Thoracic aorta (tissue), 2 donors: ENCODE measurements around the gene PAQR3. TPM values are rescaled to one million over a fixed set of nuclear protein-coding genes. Genes with fewer than 3 reads are reported as not detected.
A peak's percentile ranks its signal among the peaks of the same experiment; 100 is the strongest.

Experiments
- ATAC-seq: fragments of 150-250 bp; one replicate; pipeline ENCODE4 v1.8.0; 2017; ENCODE audit warnings: low read depth; ENCODE audit not compliant: insufficient number of reproducible peaks, low FRiP score
- DNase-seq: peaks from one replicate; pipeline ENCODE4 v3.0.0-alpha.2; 2020; ENCODE audit warnings: low spot score
- H3K27ac ChIP-seq, 2 donors: fragments of 200-600 bp; sonication (generic); 1 replicate in 1 of 2; 2 replicates in 1 of 2; pipeline ENCODE4 v1.5.1; 2016; ENCODE audit warnings: mild to moderate bottlenecking in 2 of 2, moderate library complexity in 2 of 2
- H3K27me3 ChIP-seq: fragments of 200-600 bp; sonication (generic); replicated peaks from 2 replicates; pipeline ENCODE4 v1.6.0; 2016; ENCODE audit warnings: mild to moderate bottlenecking; ENCODE audit not compliant: insufficient read depth
- H3K36me3 ChIP-seq: fragments of 200-600 bp; sonication (generic); one replicate; pipeline ENCODE4 v1.5.1; 2016
- H3K4me1 ChIP-seq, 2 donors: fragments of 200-600 bp; sonication (generic); 1 replicate in 1 of 2; 2 replicates in 1 of 2; pipeline versions ENCODE4 v1.5.1 to v1.6.0; 2016; ENCODE audit warnings: low read depth in 2 of 2, mild to moderate bottlenecking in 1 of 2; ENCODE audit not compliant: control insufficient read depth in 1 of 2
- H3K4me3 ChIP-seq: fragments of 200-600 bp; sonication (generic); 2 replicates; pipeline ENCODE4 v1.5.1; 2016; ENCODE audit warnings: mild to moderate bottlenecking
- H3K9me3 ChIP-seq: fragments of 200-600 bp; sonication (generic); 2 replicates; pipeline ENCODE4 v1.5.1; 2016
- total RNA-seq, 2 donors: library from RNA; depleted of rRNA; stranded (reverse); fragments of >200 nt; gene quantifications; one replicate each; pipeline versions ENCODE4 v1.1.0 to v1.2.3, GENCODE V29; 2016
- TF ChIP-seq, protein P1 (sequence below): fragments of 200-600 bp; sonication (generic); IDR thresholded peaks from one replicate; pipeline ENCODE4 v1.5.1; 2019; ENCODE audit warnings: antibody characterized with exemption

The PAQR3 gene
- total RNA-seq, 2 donors from 2014 or later = 9.1 to 22.6 TPM

GRCh38 chr4:78971326-78971725 lies 32.1 kb upstream of the PAQR3 start:
- Histone ChIP-seq H3K4me3 (peak overlapping the region; percentile 44), H3K9me3 (no peaks in the 10 kb centered on the region), H3K36me3 (no peaks in the 10 kb centered on the region), H3K27ac (peak overlapping the region; percentile 52 to 84), H3K27me3 (no peaks in the 10 kb centered on the region), H3K4me1 (peaks cover 13 to 53% of the 10 kb centered on the region in 2 donors)
- peak; percentile 81 for ATAC-seq
- TF ChIP-seq, protein P1, sequence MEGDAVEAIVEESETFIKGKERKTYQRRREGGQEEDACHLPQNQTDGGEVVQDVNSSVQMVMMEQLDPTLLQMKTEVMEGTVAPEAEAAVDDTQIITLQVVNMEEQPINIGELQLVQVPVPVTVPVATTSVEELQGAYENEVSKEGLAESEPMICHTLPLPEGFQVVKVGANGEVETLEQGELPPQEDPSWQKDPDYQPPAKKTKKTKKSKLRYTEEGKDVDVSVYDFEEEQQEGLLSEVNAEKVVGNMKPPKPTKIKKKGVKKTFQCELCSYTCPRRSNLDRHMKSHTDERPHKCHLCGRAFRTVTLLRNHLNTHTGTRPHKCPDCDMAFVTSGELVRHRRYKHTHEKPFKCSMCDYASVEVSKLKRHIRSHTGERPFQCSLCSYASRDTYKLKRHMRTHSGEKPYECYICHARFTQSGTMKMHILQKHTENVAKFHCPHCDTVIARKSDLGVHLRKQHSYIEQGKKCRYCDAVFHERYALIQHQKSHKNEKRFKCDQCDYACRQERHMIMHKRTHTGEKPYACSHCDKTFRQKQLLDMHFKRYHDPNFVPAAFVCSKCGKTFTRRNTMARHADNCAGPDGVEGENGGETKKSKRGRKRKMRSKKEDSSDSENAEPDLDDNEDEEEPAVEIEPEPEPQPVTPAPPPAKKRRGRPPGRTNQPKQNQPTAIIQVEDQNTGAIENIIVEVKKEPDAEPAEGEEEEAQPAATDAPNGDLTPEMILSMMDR = no peak
- no peak for DNase-seq

DNA sequence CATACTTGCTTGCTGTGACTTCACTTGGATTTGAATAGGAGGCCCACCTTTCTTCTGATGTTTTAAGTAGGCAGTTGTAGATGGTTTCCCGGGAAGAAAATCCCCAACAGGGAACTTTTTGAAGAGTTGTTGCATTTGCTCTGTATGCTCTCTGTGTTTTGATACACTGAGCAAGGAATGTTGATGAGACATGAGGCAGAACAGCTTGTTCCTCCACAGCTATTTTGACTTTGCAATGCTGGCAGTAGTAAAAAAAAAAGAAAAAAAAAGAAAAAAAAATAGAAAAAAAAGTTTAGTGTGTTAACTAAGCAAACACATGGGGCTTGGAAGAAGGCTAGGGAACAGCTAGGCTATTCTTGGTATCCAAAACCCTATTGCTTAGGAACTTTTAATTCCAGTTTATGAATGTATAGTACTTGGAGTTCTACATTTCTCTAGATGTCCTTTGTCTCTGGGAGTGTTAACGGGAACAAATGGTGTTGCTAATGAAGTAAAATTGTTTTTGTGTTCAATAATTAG lies 23.4 kb upstream of the PAQR3 start:
- H3K4me3 ChIP-seq = peak overlapping the region; percentile 22
- H3K27ac ChIP-seq = peak overlapping the region; percentile 84 to 87
- TF ChIP-seq, protein P1 = no peak
- ATAC-seq (peak; percentile 75), DNase-seq (no peak)
- peaks cover 24 to 50% of the 10 kb centered on the region in 2 donors for H3K4me1 ChIP-seq
- H3K27me3 ChIP-seq = no peaks in the 10 kb centered on the region
- no peaks in the 10 kb centered on the region for H3K9me3 ChIP-seq
- no peaks in the 10 kb centered on the region for H3K36me3 ChIP-seq

DNA sequence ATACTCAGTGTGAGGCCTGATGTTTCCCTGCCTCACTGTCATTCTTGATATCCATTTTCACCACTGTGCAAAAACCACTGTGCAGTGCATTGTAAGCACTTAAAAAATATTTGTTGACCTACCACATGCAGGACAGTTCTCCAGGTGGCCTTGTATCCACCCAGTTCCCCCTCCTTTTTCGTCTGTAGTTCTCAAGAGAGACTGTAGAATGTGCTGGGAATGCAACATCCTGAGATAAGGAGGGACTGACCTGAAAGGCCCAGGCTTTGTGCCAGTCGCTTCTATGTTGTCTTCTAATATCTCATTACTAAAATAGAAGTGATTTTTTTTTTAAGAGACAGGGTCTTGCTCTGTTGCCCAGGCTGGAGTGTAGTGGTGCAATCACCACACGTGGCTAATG lies 21.7 kb upstream of the PAQR3 start:
- Histone ChIP-seq H3K36me3 (no peaks in the 10 kb centered on the region), H3K4me1 (peaks cover 24 to 50% of the 10 kb centered on the region in 2 donors), H3K27me3 (no peaks in the 10 kb centered on the region), H3K27ac (peak overlapping the region in 1 of 2 donors; percentile 49), H3K4me3 (no peak overlapping the region), H3K9me3 (no peaks in the 10 kb centered on the region)
- ATAC-seq = no peak
- DNase-seq = no peak
- TF ChIP-seq, protein P1 = no peak

DNA sequence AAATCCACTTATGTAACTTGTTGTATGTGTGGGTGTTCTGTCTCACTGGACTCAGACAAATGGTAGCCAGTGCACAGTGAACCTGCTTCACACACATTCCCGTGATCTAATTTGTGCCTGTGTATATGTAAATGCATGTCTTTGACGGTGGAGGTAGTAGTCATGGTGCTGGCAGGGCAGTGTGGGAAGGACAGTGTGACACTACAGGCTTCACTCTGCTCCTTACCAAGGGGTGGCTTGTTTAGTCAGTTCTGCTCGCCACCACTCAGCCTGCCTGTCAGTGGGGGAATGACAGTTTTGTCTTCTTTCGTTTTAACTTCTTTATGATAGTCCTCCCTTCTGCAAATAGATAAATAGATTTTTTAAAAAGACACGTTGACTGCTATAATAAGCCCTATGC lies 17.7 kb upstream of the PAQR3 start:
- H3K27ac ChIP-seq = no peak overlapping the region
- TF ChIP-seq, protein P1 = no peak
- DNase-seq = no peak
- H3K9me3 ChIP-seq = no peaks in the 10 kb centered on the region
- H3K4me3 ChIP-seq = no peak overlapping the region
- peaks cover 12 to 29% of the 10 kb centered on the region in 2 donors for H3K4me1 ChIP-seq
- no peaks in the 10 kb centered on the region for H3K36me3 ChIP-seq
- ATAC-seq = no peak
- no peaks in the 10 kb centered on the region for H3K27me3 ChIP-seq

- ATAC-seq (no peak), DNase-seq (no peak)
- Histone ChIP-seq H3K27me3 (no peaks in the 10 kb centered on the region), H3K36me3 (no peaks in the 10 kb centered on the region), H3K4me1 (peaks cover 0 to 1% of the 10 kb centered on the region in 2 donors), H3K27ac (no peak overlapping the region), H3K4me3 (no peak overlapping the region), H3K9me3 (no peaks in the 10 kb centered on the region)
- TF ChIP-seq, protein P1 = peak; percentile 50
Measured at GRCh38 chr4:78953769-78954666, 14.8 kb upstream of the PAQR3 start.
